Measurements from ENCODE around the gene SLC22A17. TPM values are rescaled to one million over a fixed set of nuclear protein-coding genes. Genes with fewer than 3 reads are reported as not detected.

The SLC22A17 gene
- total RNA-seq, 1 donor from 2014 or later = 7.3 TPM

DNA sequence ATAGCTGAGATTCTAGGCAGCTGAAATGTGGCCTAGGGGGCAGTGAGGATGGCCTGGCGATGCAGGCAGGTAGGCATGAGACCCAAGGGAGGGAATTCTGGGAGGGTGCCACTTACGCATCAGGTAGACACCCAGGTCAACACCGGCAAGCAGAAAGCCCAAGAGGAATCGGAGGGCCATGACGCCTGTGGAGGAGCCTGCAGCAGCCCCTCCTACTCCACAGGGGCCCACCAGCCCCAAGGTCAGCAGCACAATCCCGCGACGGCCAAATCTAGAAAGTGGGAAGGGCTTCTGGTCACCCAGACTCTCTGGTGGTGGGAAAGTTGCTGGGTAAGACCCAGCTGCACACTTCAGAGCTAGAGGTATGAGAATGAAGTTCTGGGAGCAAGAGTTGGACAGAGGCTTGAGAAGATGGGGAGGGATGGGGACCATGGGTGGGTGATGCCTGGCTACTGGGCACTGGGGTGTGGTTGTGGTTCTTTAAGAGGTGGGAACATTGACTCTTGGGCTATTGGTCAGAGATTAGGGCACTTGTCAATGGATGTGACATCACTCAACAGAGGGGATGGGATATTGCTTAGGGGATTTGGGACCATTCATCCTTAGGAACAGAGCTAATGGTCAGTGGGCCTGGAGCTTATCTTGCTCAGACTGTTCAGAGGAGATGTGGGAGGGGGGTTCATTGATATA, 3.4 kb downstream of the SLC22A17 start:
- no peak for TF ChIP-seq CTCF (conservative IDR thresholded peaks at IDR 0.05; ENCODE audit: low read depth, low read length)
- H3K4me3 ChIP-seq (ENCODE audit: low read depth, low read length) = no peak overlapping the region
- no peak for DNase-seq (ENCODE audit: low read depth)

- no peak overlapping the region for H3K4me3 ChIP-seq (ENCODE audit: low read depth, low read length)
- no peak for TF ChIP-seq CTCF (conservative IDR thresholded peaks at IDR 0.05; ENCODE audit: low read depth, low read length)
- DNase-seq (ENCODE audit: low read depth) = no peak
Observed at GRCh38 chr14:23348297-23348655, 4.4 kb downstream of the SLC22A17 start.

DNA sequence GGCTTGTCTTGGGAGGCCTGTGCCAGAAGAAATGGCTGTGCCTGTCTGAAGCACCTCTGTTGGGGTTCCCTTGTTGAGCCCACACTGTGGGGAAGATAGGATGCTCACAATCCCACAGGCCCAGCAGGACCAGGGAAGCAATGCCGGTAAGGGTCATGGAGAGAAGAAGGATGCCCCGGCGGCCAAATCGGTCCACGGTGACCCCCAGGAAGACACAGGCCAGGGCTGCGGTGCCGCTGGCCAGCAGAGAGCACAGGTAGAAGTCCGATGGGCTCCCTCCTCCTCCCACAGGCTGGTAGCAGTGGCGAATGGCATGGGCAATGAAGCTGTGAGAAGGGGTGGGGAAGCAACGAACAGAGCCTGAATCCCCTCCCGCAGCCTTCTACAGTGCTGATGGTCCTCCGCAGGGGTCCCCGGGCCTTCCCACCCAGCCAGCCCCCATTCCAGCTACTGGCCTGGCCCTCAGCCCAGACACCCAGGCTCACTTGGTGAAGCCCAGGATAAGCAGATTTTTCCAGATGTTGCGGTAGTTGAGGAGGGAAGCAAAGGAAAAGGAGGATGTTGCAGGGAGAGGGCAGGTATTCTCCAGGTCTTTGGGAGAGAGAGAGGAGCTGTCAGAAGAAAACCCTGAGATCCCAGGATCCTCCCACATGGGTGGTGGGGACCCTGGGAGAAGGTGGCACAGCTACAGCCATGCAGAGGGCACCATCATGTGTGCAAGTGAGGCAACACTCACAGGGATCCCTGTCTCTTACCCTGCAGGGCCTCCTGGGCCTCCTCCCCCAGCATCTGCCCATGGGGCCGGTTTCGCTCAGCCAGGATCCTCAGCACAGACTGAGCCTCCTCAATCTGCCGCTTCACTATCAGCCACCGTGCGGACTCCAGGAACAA, 5.0 kb downstream of the SLC22A17 start:
- H3K4me3 ChIP-seq (ENCODE audit: low read depth, low read length) = no peak overlapping the region
- DNase-seq (ENCODE audit: low read depth) = no peak
- TF ChIP-seq CTCF (conservative IDR thresholded peaks at IDR 0.05; ENCODE audit: low read depth, low read length) = no peak

GRCh38 chr14:23346693-23347405, 5.8 kb downstream of the SLC22A17 start:
- no peak for DNase-seq (ENCODE audit: low read depth)
- H3K4me3 ChIP-seq (ENCODE audit: low read depth, low read length) = no peak overlapping the region
- no peak for TF ChIP-seq CTCF (conservative IDR thresholded peaks at IDR 0.05; ENCODE audit: low read depth, low read length)

DNA sequence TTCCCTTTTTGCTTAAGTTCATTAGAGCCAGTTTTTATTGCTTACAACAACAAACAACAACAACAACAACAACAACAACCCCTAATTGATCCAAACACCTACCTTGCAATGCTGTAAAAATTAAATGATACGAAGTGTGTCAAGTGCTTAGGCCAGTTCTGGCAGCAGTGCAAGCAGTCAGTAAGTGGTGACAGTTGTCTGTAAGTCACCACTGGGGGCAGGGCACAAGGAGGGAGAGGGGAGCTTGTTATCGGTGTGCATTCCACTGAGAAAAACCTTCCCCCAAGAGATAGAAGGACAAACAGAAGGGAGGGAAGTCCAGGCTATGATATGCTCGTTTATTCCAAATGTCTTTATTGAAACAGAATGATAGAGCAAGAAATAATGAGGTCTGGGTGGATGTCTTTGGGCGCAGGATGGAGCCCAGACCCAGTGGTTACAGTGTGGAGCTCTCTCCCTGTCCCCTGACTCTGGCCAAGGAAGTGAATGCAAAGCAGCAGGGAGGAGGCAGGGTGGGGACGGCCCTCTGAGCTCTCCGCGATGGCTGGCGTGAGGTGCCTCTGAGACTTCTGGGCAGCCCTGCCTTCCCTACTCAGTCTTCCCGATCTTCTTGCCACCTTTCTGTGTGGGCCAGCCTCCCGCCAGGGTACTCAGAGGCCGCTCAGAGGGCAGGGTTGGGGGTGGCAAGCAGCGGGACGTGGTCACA, 6.5 kb downstream of the SLC22A17 start:
- no peak for DNase-seq (ENCODE audit: low read depth)
- no peak for TF ChIP-seq CTCF (conservative IDR thresholded peaks at IDR 0.05; ENCODE audit: low read depth, low read length)
- no peak overlapping the region for H3K4me3 ChIP-seq (ENCODE audit: low read depth, low read length)

DNA sequence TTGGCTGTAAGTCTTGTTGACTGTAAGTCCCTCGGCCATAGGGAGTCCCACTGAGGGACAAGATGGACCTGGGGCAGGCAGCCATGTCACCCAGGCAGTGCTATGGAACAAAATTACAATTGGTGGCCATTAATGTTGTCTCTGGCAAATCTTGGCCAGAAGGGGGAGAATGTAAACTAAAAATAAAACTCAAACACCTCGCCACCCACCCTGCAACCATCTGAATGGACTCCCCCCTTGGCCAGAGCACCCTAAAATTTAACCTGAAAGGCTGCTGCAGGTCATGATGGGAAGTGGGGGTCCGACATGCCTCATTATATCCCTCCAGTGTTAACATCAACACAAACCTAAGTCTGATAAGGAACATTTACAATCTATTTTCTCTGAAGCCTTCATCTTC, 8.2 kb downstream of the SLC22A17 start:
- H3K4me3 ChIP-seq (ENCODE audit: low read depth, low read length) = no peak overlapping the region
- no peak for DNase-seq (ENCODE audit: low read depth)
- peak; percentile 15 for TF ChIP-seq CTCF (conservative IDR thresholded peaks at IDR 0.05; ENCODE audit: low read depth, low read length)

Data from epithelial cell of proximal tubule (primary cell).